HepG2 (cell line): ENCODE measurements around the gene B3GAT3. TPM values are rescaled to one million over a fixed set of nuclear protein-coding genes. Genes with fewer than 3 reads are reported as not detected.

Experiments
- ATRX ChIP-seq: sonication (generic); formaldehyde crosslinking; IDR thresholded peaks from 2 replicates; pipeline ENCODE4 v1.4.0; 2020; ENCODE audit warnings: missing genetic modification reagents, borderline replicate concordance
- ELF3 ChIP-seq: IDR thresholded peaks from 2 replicates; pipeline ENCODE4 v1.6.1; 2016; ENCODE audit warnings: missing genetic modification reagents, missing compliant biosample characterization
- GTF2F1 ChIP-seq: fragments of 150-350 bp; IDR thresholded peaks from 2 replicates; pipeline ENCODE4 v1.6.1; 2014; ENCODE audit warnings: low read length
- MBNL3 ChIP-seq: fragments of 250-450 bp; sonication (Bioruptor Pico); conservative IDR thresholded peaks from 2 replicates; pipeline ENCODE4 v1.8.0; 2022; ENCODE audit warnings: mild to moderate bottlenecking, inconsistent platforms
- NFE2 ChIP-seq: sonication (generic); formaldehyde crosslinking; IDR thresholded peaks from 2 replicates; pipeline ENCODE4 v1.4.0; 2020; ENCODE audit warnings: missing genetic modification reagents
- SMYD3 ChIP-seq: sonication (generic); formaldehyde crosslinking; IDR thresholded peaks from 2 replicates; pipeline ENCODE4 v1.8.1; 2023; ENCODE audit warnings: mild to moderate bottlenecking, missing genetic modification reagents
- ZNF264 ChIP-seq: sonication (generic); formaldehyde crosslinking; IDR thresholded peaks from 2 replicates; pipeline ENCODE4 v1.4.0; 2020; ENCODE audit warnings: missing genetic modification reagents
- ZNF383 ChIP-seq: sonication (generic); formaldehyde crosslinking; IDR thresholded peaks from 2 replicates; pipeline ENCODE4 v1.4.0; 2020; ENCODE audit warnings: missing genetic modification reagents, mild to moderate bottlenecking, borderline replicate concordance
- ZNF510 ChIP-seq: sonication (generic); formaldehyde crosslinking; IDR thresholded peaks from 2 replicates; pipeline ENCODE4 v1.4.0; 2020; ENCODE audit warnings: low read depth, mild to moderate bottlenecking, missing genetic modification reagents
- ZNF672 ChIP-seq: sonication (generic); formaldehyde crosslinking; IDR thresholded peaks from 2 replicates; pipeline ENCODE4 v1.8.1; 2022; ENCODE audit warnings: missing genetic modification reagents
- polyA plus RNA-seq, 8 experiments: library from polyadenylated mRNA; depleted of rRNA in 3 of 8; stranded (reverse) in 7 of 8; unstranded in 1 of 8; fragments of >200 nt; fragmentation: Illumina TruSeq in 4 of 8; extraction: Trizol in 4 of 8; gene quantifications; 2 replicates each; pipeline versions ENCODE4 v1.2.1 to v1.2.3, GENCODE V29; 2011 to 2016; ENCODE audit warnings: low read depth in 4 of 8, missing spikeins in 1 of 8, mixed read lengths in 1 of 8; ENCODE audit not compliant: insufficient read depth in 1 of 8
- total RNA-seq, 5 experiments: library from RNA; depleted of rRNA; stranded (reverse); fragments of >200 nt; fragmentation: Illumina TruSeq; extraction: Trizol; gene quantifications; 2 replicates each; pipeline ENCODE4 v1.2.3, GENCODE V29; 2016; ENCODE audit warnings: low read depth in 1 of 5
- TF ChIP-seq, protein P1 (sequence below): IDR thresholded peaks from 2 replicates; pipeline ENCODE4 v1.6.1; 2016; ENCODE audit warnings: low read depth, missing genetic modification reagents, missing compliant biosample characterization
- TF ChIP-seq, protein P2 (sequence below): sonication (generic); formaldehyde crosslinking; IDR thresholded peaks from 2 replicates; pipeline ENCODE4 v1.5.0; 2020; ENCODE audit warnings: missing genetic modification reagents
- TF ChIP-seq, protein P3 (sequence below): sonication (generic); formaldehyde crosslinking; IDR thresholded peaks from 2 replicates; pipeline ENCODE4 v1.9.0; 2022; ENCODE audit warnings: missing genetic modification reagents, mild to moderate bottlenecking, borderline replicate concordance
- TF ChIP-seq, protein P4 (sequence below): sonication (generic); formaldehyde crosslinking; IDR thresholded peaks from 2 replicates; pipeline ENCODE4 v1.4.0; 2020; ENCODE audit warnings: mild to moderate bottlenecking, missing genetic modification reagents, borderline replicate concordance
- TF ChIP-seq, protein P5 (sequence below): sonication (generic); formaldehyde crosslinking; IDR thresholded peaks from 2 replicates; pipeline ENCODE4 v1.4.0; 2020; ENCODE audit warnings: missing genetic modification reagents, borderline replicate concordance

B3GAT3 gene
- total and polyA plus RNA-seq, 2 of the 13 experiments (the other 11 are each of a cell fraction or from before 2014, with no cell fraction given) = 21.3 to 26.1 TPM

DNA sequence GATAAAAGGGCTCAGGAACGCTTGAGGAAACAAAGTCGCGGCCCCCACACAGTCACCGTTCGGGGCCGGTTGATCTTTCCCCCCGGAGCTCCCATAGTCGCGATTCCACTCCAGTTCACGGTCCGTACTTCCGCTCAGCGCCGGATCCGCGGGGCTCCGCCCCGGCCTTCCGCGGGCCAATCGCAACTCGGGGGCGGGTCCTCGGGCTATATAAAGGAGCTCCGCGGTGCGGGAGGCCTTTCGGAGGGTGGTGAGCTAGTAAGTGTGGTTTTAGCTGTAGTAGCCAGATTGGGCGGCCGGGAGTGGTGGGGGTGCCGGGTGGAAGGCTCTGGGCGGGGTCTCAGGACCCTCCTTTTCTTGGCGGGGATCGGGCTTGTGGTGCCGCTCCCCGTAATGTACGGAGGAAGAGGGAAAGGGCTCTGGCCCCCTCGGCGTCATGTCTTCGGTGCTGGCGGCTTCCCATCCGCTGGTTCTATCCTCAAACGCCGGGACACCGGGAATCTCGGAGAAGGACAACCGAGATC is 43.4 kb upstream of the B3GAT3 start, which contains the start of the genes C11orf98 and CSKMT (continued):
- TF ChIP-seq ATRX (no peak), ELF3 (peak; percentile 68; the same call in 1 of the 2 replicates), ZNF672 (CRISPR knock-in tag) (no peak), SMYD3 (CRISPR knock-in tag) (peak; percentile 75; the same call in 1 of the 2 replicates), MBNL3 (CRISPR knock-in tag) (no peak), ZNF510 (peak; percentile 97; the same call in 1 of the 2 replicates), ZNF264 (CRISPR knock-in tag) (0 out of 2 replicates have a peak, but pooled peaks have one; percentile 73), NFE2 (CRISPR knock-in tag) (no peak), ZNF383 (CRISPR knock-in tag) (no peak), GTF2F1 (peak; percentile 97)
- TF ChIP-seq, protein P1, sequence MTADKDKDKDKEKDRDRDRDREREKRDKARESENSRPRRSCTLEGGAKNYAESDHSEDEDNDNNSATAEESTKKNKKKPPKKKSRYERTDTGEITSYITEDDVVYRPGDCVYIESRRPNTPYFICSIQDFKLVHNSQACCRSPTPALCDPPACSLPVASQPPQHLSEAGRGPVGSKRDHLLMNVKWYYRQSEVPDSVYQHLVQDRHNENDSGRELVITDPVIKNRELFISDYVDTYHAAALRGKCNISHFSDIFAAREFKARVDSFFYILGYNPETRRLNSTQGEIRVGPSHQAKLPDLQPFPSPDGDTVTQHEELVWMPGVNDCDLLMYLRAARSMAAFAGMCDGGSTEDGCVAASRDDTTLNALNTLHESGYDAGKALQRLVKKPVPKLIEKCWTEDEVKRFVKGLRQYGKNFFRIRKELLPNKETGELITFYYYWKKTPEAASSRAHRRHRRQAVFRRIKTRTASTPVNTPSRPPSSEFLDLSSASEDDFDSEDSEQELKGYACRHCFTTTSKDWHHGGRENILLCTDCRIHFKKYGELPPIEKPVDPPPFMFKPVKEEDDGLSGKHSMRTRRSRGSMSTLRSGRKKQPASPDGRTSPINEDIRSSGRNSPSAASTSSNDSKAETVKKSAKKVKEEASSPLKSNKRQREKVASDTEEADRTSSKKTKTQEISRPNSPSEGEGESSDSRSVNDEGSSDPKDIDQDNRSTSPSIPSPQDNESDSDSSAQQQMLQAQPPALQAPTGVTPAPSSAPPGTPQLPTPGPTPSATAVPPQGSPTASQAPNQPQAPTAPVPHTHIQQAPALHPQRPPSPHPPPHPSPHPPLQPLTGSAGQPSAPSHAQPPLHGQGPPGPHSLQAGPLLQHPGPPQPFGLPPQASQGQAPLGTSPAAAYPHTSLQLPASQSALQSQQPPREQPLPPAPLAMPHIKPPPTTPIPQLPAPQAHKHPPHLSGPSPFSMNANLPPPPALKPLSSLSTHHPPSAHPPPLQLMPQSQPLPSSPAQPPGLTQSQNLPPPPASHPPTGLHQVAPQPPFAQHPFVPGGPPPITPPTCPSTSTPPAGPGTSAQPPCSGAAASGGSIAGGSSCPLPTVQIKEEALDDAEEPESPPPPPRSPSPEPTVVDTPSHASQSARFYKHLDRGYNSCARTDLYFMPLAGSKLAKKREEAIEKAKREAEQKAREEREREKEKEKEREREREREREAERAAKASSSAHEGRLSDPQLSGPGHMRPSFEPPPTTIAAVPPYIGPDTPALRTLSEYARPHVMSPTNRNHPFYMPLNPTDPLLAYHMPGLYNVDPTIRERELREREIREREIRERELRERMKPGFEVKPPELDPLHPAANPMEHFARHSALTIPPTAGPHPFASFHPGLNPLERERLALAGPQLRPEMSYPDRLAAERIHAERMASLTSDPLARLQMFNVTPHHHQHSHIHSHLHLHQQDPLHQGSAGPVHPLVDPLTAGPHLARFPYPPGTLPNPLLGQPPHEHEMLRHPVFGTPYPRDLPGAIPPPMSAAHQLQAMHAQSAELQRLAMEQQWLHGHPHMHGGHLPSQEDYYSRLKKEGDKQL (CRISPR knock-in tag) = no peak; the same call in 1 of the 2 replicates
- TF ChIP-seq, protein P2, sequence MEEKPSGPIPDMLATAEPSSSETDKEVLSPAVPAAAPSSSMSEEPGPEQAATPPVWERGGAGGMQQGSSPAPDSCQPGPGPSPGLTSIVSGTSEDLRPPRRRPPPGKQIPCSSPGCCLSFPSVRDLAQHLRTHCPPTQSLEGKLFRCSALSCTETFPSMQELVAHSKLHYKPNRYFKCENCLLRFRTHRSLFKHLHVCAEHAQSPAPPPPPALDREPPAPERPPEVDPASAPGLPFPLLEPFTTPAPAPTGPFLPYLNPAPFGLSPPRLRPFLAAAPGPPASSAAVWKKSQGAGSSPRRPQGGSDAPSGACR = no peak; the same call in 1 of the 2 replicates
- TF ChIP-seq, protein P3, sequence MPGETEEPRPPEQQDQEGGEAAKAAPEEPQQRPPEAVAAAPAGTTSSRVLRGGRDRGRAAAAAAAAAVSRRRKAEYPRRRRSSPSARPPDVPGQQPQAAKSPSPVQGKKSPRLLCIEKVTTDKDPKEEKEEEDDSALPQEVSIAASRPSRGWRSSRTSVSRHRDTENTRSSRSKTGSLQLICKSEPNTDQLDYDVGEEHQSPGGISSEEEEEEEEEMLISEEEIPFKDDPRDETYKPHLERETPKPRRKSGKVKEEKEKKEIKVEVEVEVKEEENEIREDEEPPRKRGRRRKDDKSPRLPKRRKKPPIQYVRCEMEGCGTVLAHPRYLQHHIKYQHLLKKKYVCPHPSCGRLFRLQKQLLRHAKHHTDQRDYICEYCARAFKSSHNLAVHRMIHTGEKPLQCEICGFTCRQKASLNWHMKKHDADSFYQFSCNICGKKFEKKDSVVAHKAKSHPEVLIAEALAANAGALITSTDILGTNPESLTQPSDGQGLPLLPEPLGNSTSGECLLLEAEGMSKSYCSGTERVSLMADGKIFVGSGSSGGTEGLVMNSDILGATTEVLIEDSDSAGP (CRISPR knock-in tag) = peak; percentile 79
- TF ChIP-seq, protein P4, sequence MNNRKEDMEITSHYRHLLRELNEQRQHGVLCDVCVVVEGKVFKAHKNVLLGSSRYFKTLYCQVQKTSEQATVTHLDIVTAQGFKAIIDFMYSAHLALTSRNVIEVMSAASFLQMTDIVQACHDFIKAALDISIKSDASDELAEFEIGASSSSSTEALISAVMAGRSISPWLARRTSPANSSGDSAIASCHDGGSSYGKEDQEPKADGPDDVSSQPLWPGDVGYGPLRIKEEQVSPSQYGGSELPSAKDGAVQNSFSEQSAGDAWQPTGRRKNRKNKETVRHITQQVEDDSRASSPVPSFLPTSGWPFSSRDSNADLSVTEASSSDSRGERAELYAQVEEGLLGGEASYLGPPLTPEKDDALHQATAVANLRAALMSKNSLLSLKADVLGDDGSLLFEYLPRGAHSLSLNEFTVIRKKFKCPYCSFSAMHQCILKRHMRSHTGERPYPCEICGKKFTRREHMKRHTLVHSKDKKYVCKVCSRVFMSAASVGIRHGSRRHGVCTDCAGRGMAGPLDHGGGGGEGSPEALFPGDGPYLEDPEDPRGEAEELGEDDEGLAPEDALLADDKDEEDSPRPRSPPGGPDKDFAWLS (CRISPR knock-in tag) = no peak
- TF ChIP-seq, protein P5, sequence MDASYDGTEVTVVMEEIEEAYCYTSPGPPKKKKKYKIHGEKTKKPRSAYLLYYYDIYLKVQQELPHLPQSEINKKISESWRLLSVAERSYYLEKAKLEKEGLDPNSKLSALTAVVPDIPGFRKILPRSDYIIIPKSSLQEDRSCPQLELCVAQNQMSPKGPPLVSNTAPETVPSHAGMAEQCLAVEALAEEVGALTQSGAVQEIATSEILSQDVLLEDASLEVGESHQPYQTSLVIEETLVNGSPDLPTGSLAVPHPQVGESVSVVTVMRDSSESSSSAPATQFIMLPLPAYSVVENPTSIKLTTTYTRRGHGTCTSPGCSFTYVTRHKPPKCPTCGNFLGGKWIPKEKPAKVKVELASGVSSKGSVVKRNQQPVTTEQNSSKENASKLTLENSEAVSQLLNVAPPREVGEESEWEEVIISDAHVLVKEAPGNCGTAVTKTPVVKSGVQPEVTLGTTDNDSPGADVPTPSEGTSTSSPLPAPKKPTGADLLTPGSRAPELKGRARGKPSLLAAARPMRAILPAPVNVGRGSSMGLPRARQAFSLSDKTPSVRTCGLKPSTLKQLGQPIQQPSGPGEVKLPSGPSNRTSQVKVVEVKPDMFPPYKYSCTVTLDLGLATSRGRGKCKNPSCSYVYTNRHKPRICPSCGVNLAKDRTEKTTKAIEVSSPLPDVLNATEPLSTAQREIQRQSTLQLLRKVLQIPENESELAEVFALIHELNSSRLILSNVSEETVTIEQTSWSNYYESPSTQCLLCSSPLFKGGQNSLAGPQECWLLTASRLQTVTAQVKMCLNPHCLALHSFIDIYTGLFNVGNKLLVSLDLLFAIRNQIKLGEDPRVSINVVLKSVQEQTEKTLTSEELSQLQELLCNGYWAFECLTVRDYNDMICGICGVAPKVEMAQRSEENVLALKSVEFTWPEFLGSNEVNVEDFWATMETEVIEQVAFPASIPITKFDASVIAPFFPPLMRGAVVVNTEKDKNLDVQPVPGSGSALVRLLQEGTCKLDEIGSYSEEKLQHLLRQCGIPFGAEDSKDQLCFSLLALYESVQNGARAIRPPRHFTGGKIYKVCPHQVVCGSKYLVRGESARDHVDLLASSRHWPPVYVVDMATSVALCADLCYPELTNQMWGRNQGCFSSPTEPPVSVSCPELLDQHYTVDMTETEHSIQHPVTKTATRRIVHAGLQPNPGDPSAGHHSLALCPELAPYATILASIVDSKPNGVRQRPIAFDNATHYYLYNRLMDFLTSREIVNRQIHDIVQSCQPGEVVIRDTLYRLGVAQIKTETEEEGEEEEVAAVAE = no peak
